Measurements from ENCODE around the gene PITPNC1.
"Not testable (repeated sequence)": the region's sequence is repeated elsewhere in the genome, so short reads cannot be mapped to it uniquely, and the experiment has no call there.

Gene PITPNC1

DNA sequence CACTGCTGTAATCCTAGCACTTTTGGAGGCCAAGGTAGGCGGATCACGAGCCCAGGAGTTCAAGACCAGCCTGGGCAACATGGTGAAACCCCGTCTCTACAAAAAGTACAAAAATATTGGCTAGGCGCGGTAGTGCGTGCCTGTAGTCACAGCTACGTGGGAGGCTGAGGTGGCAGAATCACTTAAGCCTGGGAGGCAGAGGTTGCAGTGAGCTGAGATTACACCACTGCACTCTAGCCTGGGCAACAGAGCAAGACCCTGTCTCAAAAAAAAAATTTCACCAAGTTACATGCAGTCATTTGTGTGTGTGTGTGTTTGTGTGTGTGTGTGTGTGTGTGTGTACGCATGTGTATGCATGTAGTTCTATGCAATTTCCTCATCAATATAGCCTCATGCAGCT is 325.8 kb downstream of the PITPNC1 start:
- DNase-seq, result not testable (repeated sequence)

DNA sequence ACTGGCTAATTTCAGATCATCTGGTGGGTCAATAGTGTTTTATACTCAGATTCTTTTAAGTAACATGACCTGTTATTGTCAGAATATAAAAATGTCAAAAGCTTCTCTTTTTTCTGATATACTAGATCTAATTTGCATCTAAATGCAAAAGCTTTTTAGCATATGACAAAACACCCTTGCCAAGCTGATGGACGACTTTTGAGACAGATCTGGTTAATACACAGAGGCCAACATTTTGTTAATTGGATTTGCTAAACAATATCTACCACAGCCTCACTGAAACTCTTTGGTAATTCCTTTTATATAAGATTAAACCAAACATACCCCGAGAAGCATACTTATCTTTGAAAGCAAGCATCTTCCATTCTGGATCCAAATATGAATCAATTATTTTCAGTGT is 330.4 kb downstream of the PITPNC1 start:
- no peak for DNase-seq

DNA sequence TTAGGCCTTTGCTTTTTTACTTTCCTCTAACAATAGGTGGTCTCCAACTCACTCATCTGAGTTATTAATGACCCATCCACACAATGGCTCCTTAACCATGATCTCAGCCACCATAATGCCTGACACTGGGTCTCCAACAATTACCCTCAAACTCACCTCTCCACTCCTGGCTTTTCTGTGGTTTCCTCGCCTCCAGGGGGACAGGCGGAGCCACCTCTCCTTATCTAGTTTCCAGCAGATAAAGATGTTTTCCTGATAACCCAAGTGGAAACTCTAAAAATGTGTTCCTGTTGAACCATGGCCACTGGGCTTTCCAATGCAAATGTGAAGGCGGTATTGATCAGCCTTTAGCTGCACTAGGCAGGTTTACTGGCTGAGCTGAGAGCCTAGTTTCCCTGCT is 331.3 kb downstream of the PITPNC1 start:
- DNase-seq, result no peak

DNA sequence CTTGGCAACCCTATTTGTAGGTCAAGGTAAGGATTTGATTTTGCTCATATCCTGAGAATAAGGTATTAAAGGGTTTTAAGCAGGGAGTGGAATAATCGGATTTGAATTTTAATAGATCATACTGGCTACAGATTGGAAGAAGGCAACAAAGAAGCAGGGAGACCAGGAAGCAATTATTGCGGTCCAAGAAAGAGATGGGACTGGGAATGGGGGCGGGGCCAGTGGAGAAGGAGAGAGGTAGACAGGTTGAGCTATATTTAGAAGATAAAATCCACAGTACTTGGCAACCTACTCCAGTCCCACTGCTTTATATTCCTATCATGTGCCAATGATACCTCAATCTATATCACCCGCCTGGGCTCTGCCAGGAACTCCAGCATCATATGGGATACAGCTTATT is 334.8 kb downstream of the PITPNC1 start:
- DNase-seq, result no peak

DNA sequence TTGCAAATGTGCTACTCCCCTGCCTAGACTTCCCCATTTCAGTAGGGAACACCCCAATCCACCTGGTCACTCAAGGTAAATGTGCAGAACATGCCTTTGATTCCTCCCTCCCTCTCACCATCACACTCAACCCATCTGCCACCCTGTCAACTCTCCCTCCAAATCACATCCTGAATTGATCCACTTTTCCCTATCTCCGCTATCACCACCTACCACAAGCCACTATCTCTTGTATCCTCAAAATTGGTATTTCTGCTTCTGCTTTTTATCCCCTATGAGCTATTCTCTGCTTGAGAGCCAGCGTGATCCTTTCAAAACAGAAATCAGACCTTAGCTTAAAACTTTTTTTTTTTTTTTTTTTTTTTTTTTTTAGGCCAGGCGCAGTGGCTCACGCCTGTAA is 335.3 kb downstream of the PITPNC1 start:
- DNase-seq, result no peak

GRCh38 chr17:67713169-67713568 is 336.1 kb downstream of the PITPNC1 start:
- no peak for DNase-seq

GRCh38 chr17:67716405-67716798 is 339.3 kb downstream of the PITPNC1 start:
- no peak for DNase-seq

DNA sequence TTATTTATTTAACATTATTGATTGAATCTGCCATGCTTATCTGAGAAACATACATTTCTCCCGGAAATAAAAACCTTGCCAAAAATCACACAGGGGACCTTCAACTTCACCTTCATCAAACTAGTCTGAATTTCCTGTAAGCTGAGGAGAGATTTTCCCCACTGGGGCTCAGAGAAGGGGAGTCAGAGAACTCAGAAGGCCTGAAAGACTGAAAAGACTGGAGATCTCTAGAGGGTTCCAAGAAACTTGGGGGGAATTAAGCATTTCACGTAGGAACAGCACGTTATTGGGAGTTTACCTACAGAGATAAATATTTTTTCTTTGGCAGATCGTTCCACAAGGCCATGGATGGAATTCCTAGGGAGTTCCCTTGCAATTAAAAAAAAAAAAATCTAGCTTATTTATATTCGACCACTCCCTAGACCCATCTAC is 340.1 kb downstream of the PITPNC1 start:
- no peak for DNase-seq

- DNase-seq, result peak; percentile 94
Observed at GRCh38 chr17:67717624-67718324, 340.7 kb downstream of the PITPNC1 start, which contains the start of gene NOL11. Gene NOL11, plus strand, starts transcription at chr17:67717936. Its CDS starts 12 bp downstream, at chr17:67717948.

- DNase-seq, result no peak
Observed at GRCh38 chr17:67718325-67718941, 341.4 kb downstream of the PITPNC1 start.

GRCh38 chr17:67725373-67725791 is 348.3 kb downstream of the PITPNC1 start:
- DNase-seq, result no peak

DNA sequence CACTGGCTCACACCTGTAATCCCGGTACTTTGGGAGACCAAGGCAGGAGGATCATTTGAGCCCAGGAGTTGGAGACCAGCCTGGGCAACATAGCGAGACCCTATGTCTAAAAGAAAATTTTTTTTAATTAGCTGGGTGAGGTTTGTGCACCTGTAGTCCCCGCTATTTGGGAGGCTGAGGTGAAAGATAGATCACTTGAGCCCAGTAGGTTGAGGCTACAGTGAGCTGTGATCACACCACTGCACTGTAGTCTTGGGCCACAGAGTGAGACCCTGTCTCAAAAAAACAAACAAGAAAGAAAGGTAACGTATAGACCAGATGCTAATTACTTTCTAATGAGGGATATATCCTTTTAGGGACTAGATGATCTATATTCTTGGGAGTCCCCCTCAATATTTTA is 348.7 kb downstream of the PITPNC1 start:
- DNase-seq, result no peak

GRCh38 chr17:67727152-67728039 is 350.3 kb downstream of the PITPNC1 start:
- DNase-seq, result not testable (repeated sequence)

- no peak for DNase-seq
Observed at GRCh38 chr17:67729903-67730302, 352.8 kb downstream of the PITPNC1 start.

- no peak for DNase-seq
Observed at GRCh38 chr17:67730731-67731130, 353.6 kb downstream of the PITPNC1 start.

GRCh38 chr17:67733449-67733848 is 356.4 kb downstream of the PITPNC1 start:
- DNase-seq, result no peak

- no peak for DNase-seq
Observed at GRCh38 chr17:67737145-67737544, 360.1 kb downstream of the PITPNC1 start.

DNA sequence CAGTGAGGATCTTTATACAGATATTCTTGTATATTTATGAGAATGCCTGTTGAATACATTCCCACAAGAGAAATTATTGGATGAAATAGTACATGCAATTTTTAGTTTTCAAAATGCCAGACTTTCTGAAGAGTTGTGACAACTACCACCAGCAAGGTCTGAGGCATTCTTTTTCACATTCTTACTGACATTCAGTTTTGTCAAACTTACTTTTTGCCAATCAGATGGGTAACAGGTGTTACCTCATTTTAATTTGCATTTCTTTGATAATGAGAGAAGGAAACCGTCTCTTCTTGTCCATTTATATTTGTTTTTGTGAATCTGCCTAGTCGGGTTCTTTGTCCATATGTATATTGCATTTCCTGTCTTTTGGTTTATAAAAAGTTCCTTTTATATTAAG is 364.9 kb downstream of the PITPNC1 start:
- no peak for DNase-seq

All from SHP77 treated with DMSO at 0.1 percent for 48 hours (cell line).